HepG2 (cell line): ENCODE data around the gene PTCRA. TPM values are rescaled to one million over a fixed set of nuclear protein-coding genes. Genes with fewer than 3 reads are reported as not detected.

Source experiments
- AHR ChIP-seq: IDR thresholded peaks from 2 replicates; pipeline ENCODE4 v1.6.1; 2018; ENCODE audit warnings: missing genetic modification reagents, missing compliant biosample characterization
- ATF7-NPFF ChIP-seq: sonication (generic); formaldehyde crosslinking; IDR thresholded peaks from 2 replicates; pipeline ENCODE4 v1.8.1; 2023; ENCODE audit warnings: mild to moderate bottlenecking, low read depth, missing genetic modification reagents, moderate library complexity
- EP300 ChIP-seq, 3 experiments: sonication (generic) in 1 of 3; formaldehyde crosslinking in 1 of 3; IDR thresholded peaks; 2 replicates each; pipeline versions ENCODE4 v1.5.1 to v1.6.1; 2011 to 2020; ENCODE audit warnings: low read depth in 2 of 3, low read length in 2 of 3, borderline replicate concordance in 1 of 3, improper control_type of control experiment in 1 of 3, mild to moderate bottlenecking in 1 of 3, missing genetic modification reagents in 1 of 3, moderate library complexity in 1 of 3
- HOXA5 ChIP-seq: sonication (generic); formaldehyde crosslinking; IDR thresholded peaks from 2 replicates; pipeline ENCODE4 v1.4.0; 2020; ENCODE audit warnings: missing genetic modification reagents
- SCMH1 ChIP-seq: sonication (generic); formaldehyde crosslinking; IDR thresholded peaks from 2 replicates; pipeline ENCODE4 v1.9.0; 2021; ENCODE audit warnings: missing genetic modification reagents, mild to moderate bottlenecking, borderline replicate concordance
- ZMAT3 ChIP-seq: sonication (generic); formaldehyde crosslinking; conservative IDR thresholded peaks from 2 replicates; pipeline ENCODE4 v1.7.0; 2021; ENCODE audit warnings: missing genetic modification reagents
- ZNF230 ChIP-seq: sonication (generic); formaldehyde crosslinking; IDR thresholded peaks from 2 replicates; pipeline ENCODE4 v1.4.0; 2020; ENCODE audit warnings: mild to moderate bottlenecking, missing genetic modification reagents
- ZNF234 ChIP-seq: sonication (generic); formaldehyde crosslinking; conservative IDR thresholded peaks from 2 replicates; pipeline ENCODE4 v1.5.1; 2020; ENCODE audit warnings: mild to moderate bottlenecking, missing genetic modification reagents
- ZNF333 ChIP-seq: sonication (generic); formaldehyde crosslinking; IDR thresholded peaks from 2 replicates; pipeline ENCODE4 v1.4.0; 2020; ENCODE audit warnings: mild to moderate bottlenecking, missing genetic modification reagents, borderline replicate concordance
- ZNF33B ChIP-seq: sonication (generic); formaldehyde crosslinking; IDR thresholded peaks from 2 replicates; pipeline ENCODE4 v1.5.1; 2020; ENCODE audit warnings: mild to moderate bottlenecking, missing genetic modification reagents
- ZNF749 ChIP-seq: sonication (generic); formaldehyde crosslinking; IDR thresholded peaks from 2 replicates; pipeline ENCODE4 v1.8.0; 2022; ENCODE audit warnings: mild to moderate bottlenecking, missing genetic modification reagents, moderate library complexity, borderline replicate concordance
- polyA plus RNA-seq, 8 experiments: library from polyadenylated mRNA; depleted of rRNA in 3 of 8; stranded (reverse) in 7 of 8; unstranded in 1 of 8; fragments of >200 nt; fragmentation: Illumina TruSeq in 4 of 8; extraction: Trizol in 4 of 8; gene quantifications; 2 replicates each; pipeline versions ENCODE4 v1.2.1 to v1.2.3, GENCODE V29; 2011 to 2016; ENCODE audit warnings: low read depth in 4 of 8, missing spikeins in 1 of 8, mixed read lengths in 1 of 8; ENCODE audit not compliant: insufficient read depth in 1 of 8
- total RNA-seq, 5 experiments: library from RNA; depleted of rRNA; stranded (reverse); fragments of >200 nt; fragmentation: Illumina TruSeq; extraction: Trizol; gene quantifications; 2 replicates each; pipeline ENCODE4 v1.2.3, GENCODE V29; 2016; ENCODE audit warnings: low read depth in 1 of 5
- TF ChIP-seq, protein P1 (sequence below): sonication (generic); formaldehyde crosslinking; IDR thresholded peaks from 2 replicates; pipeline ENCODE4 v1.4.0; 2020; ENCODE audit warnings: low read depth, missing genetic modification reagents
- TF ChIP-seq, protein P2 (sequence below): sonication (generic); formaldehyde crosslinking; conservative IDR thresholded peaks from 2 replicates; pipeline ENCODE4 v1.5.0; 2020; ENCODE audit warnings: missing genetic modification reagents
- TF ChIP-seq, protein P3 (sequence below): sonication (generic); formaldehyde crosslinking; IDR thresholded peaks from 2 replicates; pipeline ENCODE4 v1.8.0; 2022; ENCODE audit warnings: mild to moderate bottlenecking, missing genetic modification reagents
- TF ChIP-seq, protein P4 (sequence below), 2 experiments: sonication (generic) in 1 of 2; formaldehyde crosslinking in 1 of 2; IDR thresholded peaks; 2 replicates each; pipeline versions ENCODE4 v1.4.0 to v1.6.1; 2016 to 2020; ENCODE audit warnings: borderline replicate concordance in 1 of 2, low read depth in 1 of 2, mild to moderate bottlenecking in 1 of 2, missing genetic modification reagents in 1 of 2

PTCRA gene
- total and polyA plus RNA-seq, 2 of the 13 experiments (the other 11 are each of a cell fraction or from before 2014, with no cell fraction given) = not detected

DNA sequence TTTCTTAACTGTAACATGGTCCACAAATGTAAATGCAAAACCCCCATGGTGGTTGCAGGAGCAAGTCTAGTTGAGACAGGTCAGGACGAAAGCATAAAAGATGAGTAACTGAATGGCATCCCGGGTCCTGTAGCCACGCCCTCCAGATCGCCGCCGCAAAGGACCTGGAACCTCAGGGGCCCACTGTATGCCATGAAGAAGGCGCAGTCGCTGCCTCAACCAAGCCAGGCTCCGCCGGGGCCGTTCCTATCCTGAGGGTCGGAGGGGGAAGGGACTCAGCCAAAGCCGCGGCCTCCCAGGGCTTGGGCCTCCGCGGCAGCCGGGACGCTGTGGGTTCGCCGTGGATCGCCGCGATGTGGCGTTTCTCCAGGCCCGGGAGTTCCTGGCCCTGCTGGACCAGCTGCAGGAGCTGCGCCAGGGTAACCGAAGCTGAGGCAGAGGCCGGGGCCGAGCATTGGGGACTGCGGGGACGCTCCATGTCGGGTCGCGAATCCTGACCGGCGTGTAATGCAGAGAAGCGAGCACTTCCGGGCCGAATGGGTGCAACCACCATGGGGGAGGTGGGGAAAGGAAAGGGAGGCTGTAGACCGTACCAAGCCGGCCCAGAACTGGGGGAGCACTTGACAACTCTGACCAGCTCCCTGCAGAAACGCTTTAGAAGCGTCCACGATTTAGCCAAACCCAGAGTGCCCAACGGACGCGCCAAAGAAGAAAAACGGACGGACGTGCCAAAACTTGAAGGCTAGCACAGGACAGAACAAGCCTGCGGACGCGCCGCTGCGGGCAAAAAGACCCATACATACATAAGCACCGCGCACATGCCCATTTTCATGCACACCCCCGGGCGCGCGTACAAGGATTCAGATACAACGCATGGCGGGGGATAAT is 25.3 kb upstream of the PTCRA start (continued):
- TF ChIP-seq, protein P1, sequence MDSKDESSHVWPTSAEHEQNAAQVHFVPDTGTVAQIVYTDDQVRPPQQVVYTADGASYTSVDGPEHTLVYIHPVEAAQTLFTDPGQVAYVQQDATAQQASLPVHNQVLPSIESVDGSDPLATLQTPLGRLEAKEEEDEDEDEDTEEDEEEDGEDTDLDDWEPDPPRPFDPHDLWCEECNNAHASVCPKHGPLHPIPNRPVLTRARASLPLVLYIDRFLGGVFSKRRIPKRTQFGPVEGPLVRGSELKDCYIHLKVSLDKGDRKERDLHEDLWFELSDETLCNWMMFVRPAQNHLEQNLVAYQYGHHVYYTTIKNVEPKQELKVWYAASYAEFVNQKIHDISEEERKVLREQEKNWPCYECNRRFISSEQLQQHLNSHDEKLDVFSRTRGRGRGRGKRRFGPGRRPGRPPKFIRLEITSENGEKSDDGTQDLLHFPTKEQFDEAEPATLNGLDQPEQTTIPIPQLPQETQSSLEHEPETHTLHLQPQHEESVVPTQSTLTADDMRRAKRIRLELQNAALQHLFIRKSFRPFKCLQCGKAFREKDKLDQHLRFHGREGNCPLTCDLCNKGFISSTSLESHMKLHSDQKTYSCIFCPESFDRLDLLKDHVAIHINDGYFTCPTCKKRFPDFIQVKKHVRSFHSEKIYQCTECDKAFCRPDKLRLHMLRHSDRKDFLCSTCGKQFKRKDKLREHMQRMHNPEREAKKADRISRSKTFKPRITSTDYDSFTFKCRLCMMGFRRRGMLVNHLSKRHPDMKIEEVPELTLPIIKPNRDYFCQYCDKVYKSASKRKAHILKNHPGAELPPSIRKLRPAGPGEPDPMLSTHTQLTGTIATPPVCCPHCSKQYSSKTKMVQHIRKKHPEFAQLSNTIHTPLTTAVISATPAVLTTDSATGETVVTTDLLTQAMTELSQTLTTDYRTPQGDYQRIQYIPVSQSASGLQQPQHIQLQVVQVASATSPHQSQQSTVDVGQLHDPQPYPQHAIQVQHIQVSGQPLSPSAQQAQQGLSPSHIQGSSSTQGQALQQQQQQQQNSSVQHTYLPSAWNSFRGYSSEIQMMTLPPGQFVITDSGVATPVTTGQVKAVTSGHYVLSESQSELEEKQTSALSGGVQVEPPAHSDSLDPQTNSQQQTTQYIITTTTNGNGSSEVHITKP (CRISPR knock-in tag) = peak; percentile 100
- peak; percentile 89 for TF ChIP-seq HOXA5 (CRISPR knock-in tag)
- peak; percentile 72; the same call in 1 of the 2 replicates for TF ChIP-seq AHR (CRISPR knock-in tag)
- TF ChIP-seq, protein P2, sequence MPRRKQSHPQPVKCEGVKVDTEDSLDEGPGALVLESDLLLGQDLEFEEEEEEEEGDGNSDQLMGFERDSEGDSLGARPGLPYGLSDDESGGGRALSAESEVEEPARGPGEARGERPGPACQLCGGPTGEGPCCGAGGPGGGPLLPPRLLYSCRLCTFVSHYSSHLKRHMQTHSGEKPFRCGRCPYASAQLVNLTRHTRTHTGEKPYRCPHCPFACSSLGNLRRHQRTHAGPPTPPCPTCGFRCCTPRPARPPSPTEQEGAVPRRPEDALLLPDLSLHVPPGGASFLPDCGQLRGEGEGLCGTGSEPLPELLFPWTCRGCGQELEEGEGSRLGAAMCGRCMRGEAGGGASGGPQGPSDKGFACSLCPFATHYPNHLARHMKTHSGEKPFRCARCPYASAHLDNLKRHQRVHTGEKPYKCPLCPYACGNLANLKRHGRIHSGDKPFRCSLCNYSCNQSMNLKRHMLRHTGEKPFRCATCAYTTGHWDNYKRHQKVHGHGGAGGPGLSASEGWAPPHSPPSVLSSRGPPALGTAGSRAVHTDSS = 0 out of 2 replicates have a peak, but pooled peaks have one; percentile 11
- TF ChIP-seq SCMH1 = no peak
- TF ChIP-seq EP300 (IDR thresholded peaks at IDR 0.05; ENCODE audit: low read depth in 2 of 2, low read length in 2 of 2) = no peak
- TF ChIP-seq EP300 (CRISPR knock-in tag; IDR thresholded peaks at IDR 0.05; ENCODE audit: borderline replicate concordance) = peak; percentile 50
- TF ChIP-seq ZMAT3 (CRISPR knock-in tag) = peak; percentile 95
- peak; percentile 75; the same call in 1 of the 2 replicates for TF ChIP-seq ZNF749 (CRISPR knock-in tag)
- peak; percentile 89 for TF ChIP-seq ZNF333
- TF ChIP-seq, protein P3, sequence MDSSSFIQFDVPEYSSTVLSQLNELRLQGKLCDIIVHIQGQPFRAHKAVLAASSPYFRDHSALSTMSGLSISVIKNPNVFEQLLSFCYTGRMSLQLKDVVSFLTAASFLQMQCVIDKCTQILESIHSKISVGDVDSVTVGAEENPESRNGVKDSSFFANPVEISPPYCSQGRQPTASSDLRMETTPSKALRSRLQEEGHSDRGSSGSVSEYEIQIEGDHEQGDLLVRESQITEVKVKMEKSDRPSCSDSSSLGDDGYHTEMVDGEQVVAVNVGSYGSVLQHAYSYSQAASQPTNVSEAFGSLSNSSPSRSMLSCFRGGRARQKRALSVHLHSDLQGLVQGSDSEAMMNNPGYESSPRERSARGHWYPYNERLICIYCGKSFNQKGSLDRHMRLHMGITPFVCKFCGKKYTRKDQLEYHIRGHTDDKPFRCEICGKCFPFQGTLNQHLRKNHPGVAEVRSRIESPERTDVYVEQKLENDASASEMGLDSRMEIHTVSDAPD = peak; percentile 89; the same call in 1 of the 2 replicates
- TF ChIP-seq ZNF234 (CRISPR knock-in tag) = 0 out of 2 replicates have a peak, but pooled peaks have one; percentile 25
- TF ChIP-seq, protein P4, sequence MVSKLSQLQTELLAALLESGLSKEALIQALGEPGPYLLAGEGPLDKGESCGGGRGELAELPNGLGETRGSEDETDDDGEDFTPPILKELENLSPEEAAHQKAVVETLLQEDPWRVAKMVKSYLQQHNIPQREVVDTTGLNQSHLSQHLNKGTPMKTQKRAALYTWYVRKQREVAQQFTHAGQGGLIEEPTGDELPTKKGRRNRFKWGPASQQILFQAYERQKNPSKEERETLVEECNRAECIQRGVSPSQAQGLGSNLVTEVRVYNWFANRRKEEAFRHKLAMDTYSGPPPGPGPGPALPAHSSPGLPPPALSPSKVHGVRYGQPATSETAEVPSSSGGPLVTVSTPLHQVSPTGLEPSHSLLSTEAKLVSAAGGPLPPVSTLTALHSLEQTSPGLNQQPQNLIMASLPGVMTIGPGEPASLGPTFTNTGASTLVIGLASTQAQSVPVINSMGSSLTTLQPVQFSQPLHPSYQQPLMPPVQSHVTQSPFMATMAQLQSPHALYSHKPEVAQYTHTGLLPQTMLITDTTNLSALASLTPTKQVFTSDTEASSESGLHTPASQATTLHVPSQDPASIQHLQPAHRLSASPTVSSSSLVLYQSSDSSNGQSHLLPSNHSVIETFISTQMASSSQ (IDR thresholded peaks at IDR 0.05; ENCODE audit: low read depth) = peak; percentile 28; the same call in 1 of the 2 replicates
- TF ChIP-seq, protein P4 (CRISPR knock-in tag; IDR thresholded peaks at IDR 0.05; ENCODE audit: borderline replicate concordance) = peak; percentile 94
- peak; percentile 82; the same call in 1 of the 2 replicates for TF ChIP-seq ZNF33B (CRISPR knock-in tag)
- no peak; the same call in none of the 2 replicates for TF ChIP-seq ATF7-NPFF (CRISPR knock-in tag)
- peak; percentile 93; the same call in 1 of the 2 replicates for TF ChIP-seq ZNF230 (CRISPR knock-in tag)
